AG10803 (cell line): ENCODE measurements around the gene AOC3.

Experiments used
- DNase-seq: peaks from one replicate; pipeline ENCODE4 v3.0.0; 2010; ENCODE audit warnings: low read depth
- H3K4me3 ChIP-seq: 2 replicates; pipeline ENCODE4 v1.5.1; 2011; ENCODE audit warnings: mild to moderate bottlenecking, low read length, control low read depth
- CTCF ChIP-seq: conservative IDR thresholded peaks from 2 replicates; pipeline ENCODE4 v1.5.1; 2011; ENCODE audit warnings: mild to moderate bottlenecking, low read length, control low read depth, inconsistent platforms

The AOC3 gene

GRCh38 chr17:42817866-42818265 lies 33.1 kb upstream of the AOC3 start:
- peak; percentile 55 for DNase-seq
- no peak for TF ChIP-seq CTCF
- H3K4me3 ChIP-seq, result no peak overlapping the region

GRCh38 chr17:42818379-42818778 lies 32.6 kb upstream of the AOC3 start:
- no peak for TF ChIP-seq CTCF
- peak; percentile 36 for DNase-seq
- no peak overlapping the region for H3K4me3 ChIP-seq

GRCh38 chr17:42819939-42820535 lies 31.0 kb upstream of the AOC3 start:
- no peak overlapping the region for H3K4me3 ChIP-seq
- peak; percentile 38 for DNase-seq
- peak; percentile 64 for TF ChIP-seq CTCF

GRCh38 chr17:42821176-42821575 lies 29.8 kb upstream of the AOC3 start:
- no peak for TF ChIP-seq CTCF
- DNase-seq, result no peak
- no peak overlapping the region for H3K4me3 ChIP-seq

- DNase-seq, result no peak
- no peak overlapping the region for H3K4me3 ChIP-seq
- TF ChIP-seq CTCF, result no peak
These were observed 23.5 kb upstream of the AOC3 start for GRCh38 chr17:42827472-42827871.

GRCh38 chr17:42830971-42831370 lies 20.0 kb upstream of the AOC3 start:
- no peak overlapping the region for H3K4me3 ChIP-seq
- TF ChIP-seq CTCF, result no peak
- DNase-seq, result no peak

GRCh38 chr17:42832213-42832933 lies 18.6 kb upstream of the AOC3 start:
- H3K4me3 ChIP-seq, result peak overlapping the region; percentile 97
- no peak for TF ChIP-seq CTCF
- no peak for DNase-seq
